OCI-LY7 (cell line): ENCODE measurements around the gene DCAF15.

ENCODE experiments used
- EZH2phosphoT487 ChIP-seq: fragments of 200-600 bp; sonication (generic); IDR thresholded peaks from 2 replicates; pipeline ENCODE4 v1.6.1; 2018; ENCODE audit warnings: low read depth, borderline replicate concordance, mild to moderate bottlenecking, mixed run types, antibody characterized with exemption, low read length, moderate library complexity, mixed read lengths
- TF ChIP-seq, protein P1 (sequence below): fragments of 200-600 bp; sonication (generic); conservative IDR thresholded peaks from 2 replicates; pipeline ENCODE4 v1.5.1; 2014; ENCODE audit warnings: mild to moderate bottlenecking, antibody characterized with exemption, low read length, moderate library complexity, mixed read lengths

DNA sequence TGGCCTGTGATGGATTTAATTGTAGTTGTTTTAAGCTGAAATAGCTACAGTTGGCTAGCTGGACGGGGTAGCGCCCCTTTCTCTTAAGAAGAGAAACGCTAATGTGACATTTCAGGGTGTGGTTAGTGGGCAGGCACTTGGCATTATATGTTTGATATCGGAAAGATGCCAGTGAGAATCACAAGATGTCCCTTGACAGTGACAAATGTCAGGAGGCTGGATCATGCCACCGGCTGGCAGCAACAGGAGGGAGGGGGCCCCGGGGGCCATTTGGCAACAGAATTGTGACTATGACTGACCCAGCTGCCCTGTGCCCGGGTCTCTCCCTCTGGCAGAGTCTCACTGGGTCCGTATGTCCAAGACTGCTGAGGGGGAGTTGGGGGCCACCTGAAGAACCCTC is 4.7 kb downstream of the DCAF15 start:
- TF ChIP-seq, protein P1, sequence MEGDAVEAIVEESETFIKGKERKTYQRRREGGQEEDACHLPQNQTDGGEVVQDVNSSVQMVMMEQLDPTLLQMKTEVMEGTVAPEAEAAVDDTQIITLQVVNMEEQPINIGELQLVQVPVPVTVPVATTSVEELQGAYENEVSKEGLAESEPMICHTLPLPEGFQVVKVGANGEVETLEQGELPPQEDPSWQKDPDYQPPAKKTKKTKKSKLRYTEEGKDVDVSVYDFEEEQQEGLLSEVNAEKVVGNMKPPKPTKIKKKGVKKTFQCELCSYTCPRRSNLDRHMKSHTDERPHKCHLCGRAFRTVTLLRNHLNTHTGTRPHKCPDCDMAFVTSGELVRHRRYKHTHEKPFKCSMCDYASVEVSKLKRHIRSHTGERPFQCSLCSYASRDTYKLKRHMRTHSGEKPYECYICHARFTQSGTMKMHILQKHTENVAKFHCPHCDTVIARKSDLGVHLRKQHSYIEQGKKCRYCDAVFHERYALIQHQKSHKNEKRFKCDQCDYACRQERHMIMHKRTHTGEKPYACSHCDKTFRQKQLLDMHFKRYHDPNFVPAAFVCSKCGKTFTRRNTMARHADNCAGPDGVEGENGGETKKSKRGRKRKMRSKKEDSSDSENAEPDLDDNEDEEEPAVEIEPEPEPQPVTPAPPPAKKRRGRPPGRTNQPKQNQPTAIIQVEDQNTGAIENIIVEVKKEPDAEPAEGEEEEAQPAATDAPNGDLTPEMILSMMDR: no peak
- TF ChIP-seq EZH2phosphoT487: no peak
